Measurements from ENCODE around the gene KLF6. TPM values are rescaled to one million over a fixed set of nuclear protein-coding genes. Genes with fewer than 3 reads are reported as not detected.

Gene KLF6
- total RNA-seq, 1 experiment from 2014 or later = 27.9 TPM

DNA sequence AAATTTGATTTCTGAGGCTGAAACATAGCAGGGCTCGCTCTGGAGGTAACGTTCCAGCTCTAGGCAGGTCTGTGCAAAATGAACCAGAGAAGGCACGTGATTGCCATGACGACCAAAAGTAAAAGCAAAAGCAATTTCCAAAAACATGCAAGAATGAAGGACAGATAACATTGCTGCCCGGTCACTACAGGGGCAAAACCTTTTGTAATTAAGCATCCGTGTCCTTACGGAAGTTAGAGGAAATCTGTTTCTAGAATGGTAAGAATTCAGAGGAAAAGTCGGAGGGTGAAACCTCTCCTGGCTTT lies 2.9 kb downstream of the KLF6 start:
- no peak for DNase-seq (ENCODE audit: low spot score)
- Mint-ChIP-seq H3K9me3 (no peaks in the 10 kb centered on the region), H3K36me3 (peaks cover 47% of the 10 kb centered on the region), H3K27me3 (ENCODE audit: low read depth) (no peaks in the 10 kb centered on the region), H3K4me1 (peaks cover 39% of the 10 kb centered on the region), H3K4me3 (peak overlapping the region; percentile 94), H3K27ac (peak overlapping the region; percentile 70)
- no peak for ATAC-seq
- POLR2A ChIA-PET = no interaction called here
- TF ChIP-seq FOXK1 (CRISPR knock-in tag; IDR thresholded peaks at IDR 0.05) = no peak
- TF ChIP-seq JAZF1 (CRISPR knock-in tag; IDR thresholded peaks at IDR 0.05) = no peak
- no peak for TF ChIP-seq NR2C2 (CRISPR knock-in tag; IDR thresholded peaks at IDR 0.05)
- no peak for TF ChIP-seq SMAD4 (CRISPR knock-in tag; IDR thresholded peaks at IDR 0.05)
- no peak for TF ChIP-seq ZNF121 (CRISPR knock-in tag; IDR thresholded peaks at IDR 0.05)
- CTCF ChIA-PET = no interaction called here

- peak overlapping the region; percentile 94 for H3K4me3 Mint-ChIP-seq
- DNase-seq (ENCODE audit: low spot score) (peak; percentile 22), ATAC-seq (no peak)
- no peaks in the 10 kb centered on the region for H3K27me3 Mint-ChIP-seq (ENCODE audit: low read depth)
- no peaks in the 10 kb centered on the region for H3K9me3 Mint-ChIP-seq
- peaks cover 39% of the 10 kb centered on the region for H3K4me1 Mint-ChIP-seq
- peaks cover 51% of the 10 kb centered on the region for H3K36me3 Mint-ChIP-seq
- H3K27ac Mint-ChIP-seq = peak overlapping the region; percentile 70
- CTCF ChIA-PET = no interaction called here
- TF ChIP-seq NR2C2 (CRISPR knock-in tag; IDR thresholded peaks at IDR 0.05) (no peak), ZNF263 (CRISPR knock-in tag; IDR thresholded peaks at IDR 0.05; ENCODE audit: low read depth) (no peak), E2F5 (CRISPR knock-in tag; IDR thresholded peaks at IDR 0.05) (no peak)
- TF ChIP-seq, protein P1, sequence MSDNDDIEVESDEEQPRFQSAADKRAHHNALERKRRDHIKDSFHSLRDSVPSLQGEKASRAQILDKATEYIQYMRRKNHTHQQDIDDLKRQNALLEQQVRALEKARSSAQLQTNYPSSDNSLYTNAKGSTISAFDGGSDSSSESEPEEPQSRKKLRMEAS (CRISPR knock-in tag; IDR thresholded peaks at IDR 0.05) = no peak
- POLR2A ChIA-PET = no interaction called here
Observed at GRCh38 chr10:3781468-3782145, 3.4 kb downstream of the KLF6 start.

- ChIA-PET POLR2A (no interaction called here), CTCF (no interaction called here)
- H3K36me3 Mint-ChIP-seq = peaks cover 51% of the 10 kb centered on the region
- peaks cover 40% of the 10 kb centered on the region for H3K4me1 Mint-ChIP-seq
- H3K9me3 Mint-ChIP-seq = no peaks in the 10 kb centered on the region
- TF ChIP-seq, protein P2, sequence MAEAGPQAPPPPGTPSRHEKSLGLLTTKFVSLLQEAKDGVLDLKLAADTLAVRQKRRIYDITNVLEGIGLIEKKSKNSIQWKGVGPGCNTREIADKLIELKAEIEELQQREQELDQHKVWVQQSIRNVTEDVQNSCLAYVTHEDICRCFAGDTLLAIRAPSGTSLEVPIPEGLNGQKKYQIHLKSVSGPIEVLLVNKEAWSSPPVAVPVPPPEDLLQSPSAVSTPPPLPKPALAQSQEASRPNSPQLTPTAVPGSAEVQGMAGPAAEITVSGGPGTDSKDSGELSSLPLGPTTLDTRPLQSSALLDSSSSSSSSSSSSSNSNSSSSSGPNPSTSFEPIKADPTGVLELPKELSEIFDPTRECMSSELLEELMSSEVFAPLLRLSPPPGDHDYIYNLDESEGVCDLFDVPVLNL (CRISPR knock-in tag; IDR thresholded peaks at IDR 0.05; ENCODE audit: borderline replicate concordance, low read depth) = no peak
- TF ChIP-seq OVOL2 (CRISPR knock-in tag; IDR thresholded peaks at IDR 0.05; ENCODE audit: borderline replicate concordance) (no peak), ZNF263 (CRISPR knock-in tag; IDR thresholded peaks at IDR 0.05; ENCODE audit: low read depth) (no peak), ZNF317 (CRISPR knock-in tag; IDR thresholded peaks at IDR 0.05; ENCODE audit: borderline replicate concordance, low read depth) (no peak), ZNF416 (CRISPR knock-in tag; IDR thresholded peaks at IDR 0.05) (no peak), RORB (CRISPR knock-in tag; IDR thresholded peaks at IDR 0.05) (no peak), KAT7 (CRISPR knock-in tag; IDR thresholded peaks at IDR 0.05; ENCODE audit: borderline replicate concordance) (no peak), NFYB (CRISPR knock-in tag; conservative IDR thresholded peaks at IDR 0.05; ENCODE audit: low read depth) (no peak), AFF4 (CRISPR knock-in tag; IDR thresholded peaks at IDR 0.05; ENCODE audit: borderline replicate concordance) (no peak), ESRRA (CRISPR knock-in tag; IDR thresholded peaks at IDR 0.05; ENCODE audit: borderline replicate concordance) (no peak), CTCF (IDR thresholded peaks at IDR 0.05) (no peak), TEAD4 (CRISPR knock-in tag; IDR thresholded peaks at IDR 0.05) (no peak), ZNF138 (CRISPR knock-in tag; conservative IDR thresholded peaks at IDR 0.05) (no peak), JUN (CRISPR knock-in tag; IDR thresholded peaks at IDR 0.05) (no peak), ETV6 (CRISPR knock-in tag; IDR thresholded peaks at IDR 0.05) (no peak)
- TF ChIP-seq, protein P3, sequence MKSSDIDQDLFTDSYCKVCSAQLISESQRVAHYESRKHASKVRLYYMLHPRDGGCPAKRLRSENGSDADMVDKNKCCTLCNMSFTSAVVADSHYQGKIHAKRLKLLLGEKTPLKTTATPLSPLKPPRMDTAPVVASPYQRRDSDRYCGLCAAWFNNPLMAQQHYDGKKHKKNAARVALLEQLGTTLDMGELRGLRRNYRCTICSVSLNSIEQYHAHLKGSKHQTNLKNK (CRISPR knock-in tag; IDR thresholded peaks at IDR 0.05) = no peak
- ATAC-seq = no peak
- no peaks in the 10 kb centered on the region for H3K27me3 Mint-ChIP-seq (ENCODE audit: low read depth)
- no peak overlapping the region for H3K27ac Mint-ChIP-seq
- no peak for DNase-seq (ENCODE audit: low spot score)
- H3K4me3 Mint-ChIP-seq = no peak overlapping the region
Observed at GRCh38 chr10:3780771-3781467, 4.1 kb downstream of the KLF6 start.
